GM10248 (cell line): ENCODE measurements around the gene DCAF17.

Experiments
- CTCF ChIA-PET: fragments of 300-600 bp; sonication (Branson Sonifier 250); formaldehyde crosslinking; extraction: SDS; loops from one replicate; lab custom pipeline; 2021; ENCODE audit warnings: antibody characterized with exemption; lab: Yijun Ruan, JAX
- POLR2A ChIA-PET: fragments of 350-650 bp; sonication (Branson Sonifier 250); formaldehyde crosslinking; extraction: SDS; loops from one replicate; lab custom pipeline; 2020; ENCODE audit warnings: antibody characterized with exemption; lab: Yijun Ruan, JAX
- DNase-seq: peaks from one replicate; pipeline ENCODE4 v3.0.0; 2012; ENCODE audit errors: extremely low spot score
- TF ChIP-seq, protein P1 (sequence below): IDR thresholded peaks from 2 replicates; pipeline ENCODE4 v1.5.1; 2012; ENCODE audit warnings: mild to moderate bottlenecking, low read depth; ENCODE audit errors: extremely low read depth, missing control alignments, control extremely low read depth

The DCAF17 gene

DNA sequence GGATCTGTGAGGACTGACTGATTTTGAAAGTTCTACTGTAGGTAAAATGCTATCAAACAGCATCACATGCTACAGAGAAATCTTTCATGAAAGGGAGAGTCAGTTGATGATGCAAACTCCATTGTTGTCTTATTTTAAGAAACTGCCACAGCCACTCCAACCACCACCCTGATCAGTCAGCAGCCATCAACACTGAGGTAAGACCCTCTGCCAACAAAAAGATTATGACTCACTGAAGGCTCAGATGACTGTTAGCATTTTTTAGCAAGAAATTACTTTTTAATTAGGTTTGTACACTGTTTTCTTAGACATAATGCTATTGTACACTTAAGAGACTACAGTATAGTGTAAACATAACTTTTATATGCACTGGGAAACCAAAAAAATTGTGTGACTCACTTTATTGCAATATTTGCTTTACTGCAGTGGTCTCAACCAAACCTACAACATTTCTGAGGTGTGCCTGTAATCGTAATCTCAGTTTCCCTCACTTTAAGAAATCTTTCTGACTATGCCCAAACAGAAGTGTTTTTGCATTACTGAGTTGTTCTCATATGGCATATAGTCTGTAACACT, 43.0 kb upstream of the DCAF17 start:
- CTCF ChIA-PET, result interaction anchor here (1.0 to 1.6 kb wide), 3 partner anchors 9 to 23 kb away, joined by 3 read pairs; no protein-coding TSS in a partner anchor
- POLR2A ChIA-PET, result no interaction called here
- DNase-seq, result no peak
- TF ChIP-seq, protein P1, sequence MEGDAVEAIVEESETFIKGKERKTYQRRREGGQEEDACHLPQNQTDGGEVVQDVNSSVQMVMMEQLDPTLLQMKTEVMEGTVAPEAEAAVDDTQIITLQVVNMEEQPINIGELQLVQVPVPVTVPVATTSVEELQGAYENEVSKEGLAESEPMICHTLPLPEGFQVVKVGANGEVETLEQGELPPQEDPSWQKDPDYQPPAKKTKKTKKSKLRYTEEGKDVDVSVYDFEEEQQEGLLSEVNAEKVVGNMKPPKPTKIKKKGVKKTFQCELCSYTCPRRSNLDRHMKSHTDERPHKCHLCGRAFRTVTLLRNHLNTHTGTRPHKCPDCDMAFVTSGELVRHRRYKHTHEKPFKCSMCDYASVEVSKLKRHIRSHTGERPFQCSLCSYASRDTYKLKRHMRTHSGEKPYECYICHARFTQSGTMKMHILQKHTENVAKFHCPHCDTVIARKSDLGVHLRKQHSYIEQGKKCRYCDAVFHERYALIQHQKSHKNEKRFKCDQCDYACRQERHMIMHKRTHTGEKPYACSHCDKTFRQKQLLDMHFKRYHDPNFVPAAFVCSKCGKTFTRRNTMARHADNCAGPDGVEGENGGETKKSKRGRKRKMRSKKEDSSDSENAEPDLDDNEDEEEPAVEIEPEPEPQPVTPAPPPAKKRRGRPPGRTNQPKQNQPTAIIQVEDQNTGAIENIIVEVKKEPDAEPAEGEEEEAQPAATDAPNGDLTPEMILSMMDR, result no peak

DNA sequence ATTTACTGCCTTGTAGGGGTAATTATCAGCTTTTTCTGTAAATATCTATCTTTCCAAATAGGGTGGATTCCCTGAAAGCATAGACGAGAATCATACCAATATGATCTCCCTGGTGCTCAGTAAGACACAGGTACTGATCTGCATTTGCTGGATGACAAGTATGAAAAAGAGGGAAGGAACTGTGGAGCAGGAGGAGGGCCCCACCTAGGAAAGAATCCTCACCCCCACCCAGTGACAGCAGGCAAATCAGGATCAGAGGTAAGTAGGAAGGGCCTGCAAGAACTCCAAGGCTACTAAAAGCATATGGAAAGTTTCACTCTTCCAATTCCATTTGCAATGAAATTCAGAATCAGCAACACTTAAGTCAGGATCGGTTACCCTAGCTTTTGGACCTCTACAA, 42.5 kb upstream of the DCAF17 start:
- CTCF ChIA-PET, result interaction anchor here (1.0 to 1.6 kb wide), 3 partner anchors 8 to 23 kb away, joined by 3 read pairs; no protein-coding TSS in a partner anchor
- POLR2A ChIA-PET, result no interaction called here
- DNase-seq, result no peak
- TF ChIP-seq, protein P1, result no peak

DNA sequence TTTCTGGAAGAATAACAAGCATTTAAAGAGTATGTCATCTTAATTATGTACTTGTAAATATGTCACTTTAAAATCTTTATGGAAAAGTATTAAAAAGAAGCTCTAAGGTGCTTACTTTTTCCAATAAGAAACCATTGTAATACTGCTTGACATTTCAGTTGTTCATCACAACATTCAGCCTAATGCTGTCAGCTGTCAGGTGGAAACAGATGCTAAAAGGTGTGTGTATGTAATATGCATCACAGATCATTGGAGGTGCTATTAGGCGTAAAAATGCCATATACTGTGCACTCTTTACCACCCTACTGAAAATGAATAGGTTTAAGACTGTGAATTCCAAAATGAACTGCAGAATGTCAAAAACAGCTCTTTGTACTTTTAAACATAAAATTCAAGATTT, 40.5 kb upstream of the DCAF17 start:
- ChIA-PET POLR2A (no interaction called here), CTCF (interaction anchor here (0.9 to 3.1 kb wide), 9 partner anchors 8 to 45 kb away, joined by 3 to 13 read pairs (median 3); no protein-coding TSS in a partner anchor)
- TF ChIP-seq, protein P1, result no peak
- no peak for DNase-seq

DNA sequence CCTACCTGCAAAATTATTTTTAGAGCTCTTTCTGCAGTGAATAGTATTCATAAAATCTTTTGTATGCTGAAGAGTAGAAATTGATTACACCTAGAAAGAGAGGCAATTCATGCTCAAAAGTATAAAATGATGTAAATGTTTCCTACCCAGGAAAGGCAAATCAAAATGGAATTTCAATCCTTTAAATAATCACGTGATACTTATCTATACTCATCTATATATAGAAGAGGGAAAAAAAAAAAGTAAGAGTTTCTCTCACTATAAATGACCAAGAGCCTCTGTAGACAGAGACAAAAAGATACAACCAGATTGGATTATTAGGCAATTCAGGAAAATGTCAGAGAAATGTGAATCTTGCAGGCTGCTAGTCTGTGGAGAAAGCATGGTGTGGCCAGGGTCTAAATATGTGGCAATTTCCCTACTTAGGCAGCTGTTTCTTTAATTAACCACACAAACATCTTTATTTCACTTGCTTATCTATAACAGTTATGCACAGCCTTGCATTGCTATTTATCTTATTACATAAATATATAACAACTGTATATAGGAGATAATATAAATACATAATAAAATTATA, 39.8 kb upstream of the DCAF17 start:
- CTCF ChIA-PET, result interaction anchor here (0.9 to 3.1 kb wide), 7 partner anchors 10 to 59 kb away, joined by 3 to 13 read pairs (median 3); no protein-coding TSS in a partner anchor
- TF ChIP-seq, protein P1, result no peak
- POLR2A ChIA-PET, result interaction anchor here (1.1 kb wide), 1 partner anchor 22 kb away, joined by 4 read pairs; no protein-coding TSS in a partner anchor
- DNase-seq, result no peak

DNA sequence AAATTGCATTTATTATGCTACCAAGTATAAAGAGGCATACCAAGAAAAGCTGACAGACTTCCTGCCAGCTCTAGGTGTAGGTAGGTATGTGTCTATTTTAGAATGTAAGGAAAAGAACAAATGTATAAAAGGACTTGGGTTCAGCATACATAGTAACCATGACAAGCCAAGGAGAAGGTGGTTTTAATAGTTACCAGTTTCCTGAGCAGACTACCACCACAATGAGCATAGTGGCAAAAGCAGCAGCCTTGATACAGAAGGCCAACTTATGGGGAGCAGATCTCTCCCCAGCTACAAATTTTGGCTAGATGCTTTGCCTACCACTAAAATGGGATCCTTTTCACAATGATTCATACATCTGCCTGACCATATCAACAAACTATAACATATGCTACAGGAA, 34.7 kb upstream of the DCAF17 start:
- CTCF ChIA-PET, result interaction anchor here (1.0 to 3.2 kb wide), 7 partner anchors 8 to 471 kb away, joined by 3 to 19 read pairs (median 7); no protein-coding TSS in a partner anchor
- DNase-seq, result no peak
- POLR2A ChIA-PET, result no interaction called here
- TF ChIP-seq, protein P1, result no peak

DNA sequence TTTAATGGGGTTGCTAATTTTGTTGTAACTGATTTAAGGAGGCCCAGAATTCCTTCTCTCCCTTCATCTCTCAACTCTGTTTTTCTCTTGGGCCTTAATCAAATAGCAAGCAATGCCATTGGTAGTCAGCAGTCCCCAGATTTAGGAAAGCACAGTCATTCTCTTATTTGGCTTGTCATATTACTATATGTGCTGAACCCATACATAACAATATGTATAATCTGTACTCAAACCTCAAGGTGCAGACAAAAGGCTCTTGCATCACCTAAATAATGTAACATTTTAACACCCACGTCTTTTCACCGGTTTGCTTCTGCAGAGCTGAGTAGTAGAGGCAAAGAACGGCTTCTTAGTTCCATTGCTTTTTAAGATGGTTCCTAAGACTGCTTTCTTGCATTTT, 33.6 kb upstream of the DCAF17 start:
- no peak for DNase-seq
- TF ChIP-seq, protein P1, result no peak
- CTCF ChIA-PET, result interaction anchor here (1.0 to 3.2 kb wide), 5 partner anchors 9 to 16 kb away, joined by 3 to 19 read pairs (median 7); no protein-coding TSS in a partner anchor
- POLR2A ChIA-PET, result no interaction called here
